Measurements from ENCODE around the gene DDX21. TPM values are rescaled to one million over a fixed set of nuclear protein-coding genes. Genes with fewer than 3 reads are reported as not detected.
"Not testable (repeated sequence)": the region's sequence is repeated elsewhere in the genome, so short reads cannot be mapped to it uniquely, and the experiment has no call there.

The DDX21 gene
- total and polyA plus RNA-seq, 2 experiments from 2014 or later, result 8.3 to 31.3 TPM

DNA sequence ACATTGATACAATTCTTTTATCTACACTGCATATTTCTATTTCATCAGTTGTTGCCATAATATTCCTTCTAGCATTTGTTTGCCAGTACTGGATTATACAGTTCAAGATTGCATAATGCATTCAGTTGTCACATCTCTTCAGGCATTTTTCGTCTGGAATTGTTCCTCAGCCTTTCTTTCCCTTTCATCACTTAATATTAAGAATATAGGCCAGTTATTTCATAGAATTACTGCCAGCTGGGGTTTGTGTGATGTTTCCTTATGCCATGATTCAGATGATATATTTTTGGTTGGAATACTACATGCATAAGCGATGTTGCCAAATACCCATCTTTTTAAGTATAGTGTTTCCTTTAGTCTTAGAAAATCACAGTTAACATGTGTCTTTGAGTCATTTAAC is 53.4 kb downstream of the DDX21 start:
- Histone ChIP-seq H3K27me3 (no peaks in the 10 kb centered on the region), H3K4me3 (no peak overlapping the region), H3K36me3 (peaks cover 38% of the 10 kb centered on the region), H3K4me1 (ENCODE audit: low read depth) (no peaks in the 10 kb centered on the region), H3K9me3 (ENCODE audit: low read depth) (no peaks in the 10 kb centered on the region), H3K27ac (no peak overlapping the region)
- TF ChIP-seq, protein P1, sequence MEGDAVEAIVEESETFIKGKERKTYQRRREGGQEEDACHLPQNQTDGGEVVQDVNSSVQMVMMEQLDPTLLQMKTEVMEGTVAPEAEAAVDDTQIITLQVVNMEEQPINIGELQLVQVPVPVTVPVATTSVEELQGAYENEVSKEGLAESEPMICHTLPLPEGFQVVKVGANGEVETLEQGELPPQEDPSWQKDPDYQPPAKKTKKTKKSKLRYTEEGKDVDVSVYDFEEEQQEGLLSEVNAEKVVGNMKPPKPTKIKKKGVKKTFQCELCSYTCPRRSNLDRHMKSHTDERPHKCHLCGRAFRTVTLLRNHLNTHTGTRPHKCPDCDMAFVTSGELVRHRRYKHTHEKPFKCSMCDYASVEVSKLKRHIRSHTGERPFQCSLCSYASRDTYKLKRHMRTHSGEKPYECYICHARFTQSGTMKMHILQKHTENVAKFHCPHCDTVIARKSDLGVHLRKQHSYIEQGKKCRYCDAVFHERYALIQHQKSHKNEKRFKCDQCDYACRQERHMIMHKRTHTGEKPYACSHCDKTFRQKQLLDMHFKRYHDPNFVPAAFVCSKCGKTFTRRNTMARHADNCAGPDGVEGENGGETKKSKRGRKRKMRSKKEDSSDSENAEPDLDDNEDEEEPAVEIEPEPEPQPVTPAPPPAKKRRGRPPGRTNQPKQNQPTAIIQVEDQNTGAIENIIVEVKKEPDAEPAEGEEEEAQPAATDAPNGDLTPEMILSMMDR (IDR thresholded peaks at IDR 0.05; ENCODE audit: low read depth, low read length), result no peak
- peak in 1 of 2 donors; percentile 76 for DNase-seq (ENCODE audit: low read depth in 1 of 2, low spot score in 1 of 2)

- H3K27ac ChIP-seq, result no peak overlapping the region
Observed at GRCh38 chr10:69010151-69010640, 54.2 kb downstream of the DDX21 start.

DNA sequence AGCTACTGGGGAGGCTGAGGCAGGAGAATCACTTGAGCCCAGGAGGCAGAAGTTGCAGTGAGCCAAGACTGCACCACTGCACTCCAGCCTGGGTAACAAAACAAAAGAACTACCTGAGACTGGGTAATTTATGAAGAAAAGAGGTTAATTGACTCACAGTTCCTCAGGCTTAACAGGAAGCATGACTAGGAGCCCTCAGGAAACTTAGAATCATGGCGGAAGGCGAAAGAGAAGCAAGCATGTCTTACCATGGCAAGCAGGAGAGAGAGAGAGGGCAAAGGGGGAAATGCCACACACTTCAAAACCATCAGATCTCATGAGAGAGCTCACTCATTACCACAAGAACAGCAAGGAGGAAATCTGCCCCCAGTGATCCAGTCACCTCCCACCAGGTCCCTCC is 56.8 kb downstream of the DDX21 start:
- not testable (repeated sequence) for H3K27me3 ChIP-seq; H3K9me3 ChIP-seq (ENCODE audit: low read depth); H3K4me3 ChIP-seq; H3K27ac ChIP-seq; H3K4me1 ChIP-seq (ENCODE audit: low read depth); DNase-seq (ENCODE audit: low read depth in 1 of 2, low spot score in 1 of 2)
- peaks cover 42% of the 10 kb centered on the region for H3K36me3 ChIP-seq

More at GRCh38 chr10:69010151-69010640, 54.2 kb downstream of the DDX21 start:
- peak in 1 of 2 donors; percentile 34 for DNase-seq (ENCODE audit: low read depth in 1 of 2, low spot score in 1 of 2)
- peaks cover 36% of the 10 kb centered on the region for H3K36me3 ChIP-seq
- H3K9me3 ChIP-seq (ENCODE audit: low read depth), result no peaks in the 10 kb centered on the region
- no peaks in the 10 kb centered on the region for H3K4me1 ChIP-seq (ENCODE audit: low read depth)
- TF ChIP-seq, protein P1 (IDR thresholded peaks at IDR 0.05; ENCODE audit: low read depth, low read length), result no peak
- no peaks in the 10 kb centered on the region for H3K27me3 ChIP-seq
- H3K4me3 ChIP-seq, result no peak overlapping the region

DNA sequence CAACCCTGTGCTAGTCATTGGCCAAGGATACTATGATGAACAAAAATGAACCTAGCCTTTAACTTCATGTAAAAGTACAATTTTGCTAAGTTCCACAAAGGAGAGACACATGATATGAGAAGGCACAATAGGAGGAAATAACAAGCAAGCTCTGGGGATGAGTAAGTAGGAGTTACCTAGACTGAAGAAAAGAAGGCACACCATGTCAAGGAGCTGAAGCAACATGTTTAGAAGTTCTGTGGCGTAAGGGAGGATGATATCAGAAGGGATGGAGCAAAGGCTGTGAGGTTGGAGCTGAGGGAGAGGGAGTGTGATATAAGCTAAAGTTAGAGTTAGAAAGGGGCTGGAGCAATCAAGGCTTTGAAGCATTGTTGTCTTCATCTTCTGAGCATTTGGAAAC is 58.2 kb downstream of the DDX21 start:
- Histone ChIP-seq H3K4me3 (no peak overlapping the region), H3K9me3 (ENCODE audit: low read depth) (no peaks in the 10 kb centered on the region), H3K27ac (no peak overlapping the region), H3K4me1 (ENCODE audit: low read depth) (no peaks in the 10 kb centered on the region), H3K36me3 (peaks cover 35% of the 10 kb centered on the region), H3K27me3 (no peaks in the 10 kb centered on the region)
- peak in 1 of 2 donors; percentile 61 for DNase-seq (ENCODE audit: low read depth in 1 of 2, low spot score in 1 of 2)
- TF ChIP-seq, protein P1 (IDR thresholded peaks at IDR 0.05; ENCODE audit: low read depth, low read length), result no peak

DNA sequence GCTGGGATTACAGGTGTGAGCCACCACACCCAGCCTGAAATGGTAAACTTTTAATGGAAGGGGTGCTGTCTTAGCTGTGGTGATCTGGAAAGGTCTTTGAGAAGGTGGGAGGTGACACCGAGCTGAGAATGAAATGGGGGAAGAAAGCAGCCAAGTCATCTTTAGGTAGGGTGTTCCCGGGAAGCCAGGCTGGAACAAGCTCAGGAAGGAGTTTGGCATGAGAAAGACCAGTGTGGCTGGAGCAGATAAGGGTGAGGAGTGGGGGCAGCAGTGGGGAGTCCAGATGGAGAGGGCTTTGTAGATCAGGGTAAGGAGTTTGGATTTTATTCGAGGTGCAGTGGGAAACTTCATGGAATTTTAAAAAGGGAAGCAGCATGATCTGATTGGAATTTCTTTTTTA is 62.6 kb downstream of the DDX21 start:
- H3K4me3 ChIP-seq, result no peak overlapping the region
- TF ChIP-seq, protein P1 (IDR thresholded peaks at IDR 0.05; ENCODE audit: low read depth, low read length), result no peak
- peaks cover 19% of the 10 kb centered on the region for H3K36me3 ChIP-seq
- H3K27ac ChIP-seq, result no peak overlapping the region
- H3K9me3 ChIP-seq (ENCODE audit: low read depth), result no peaks in the 10 kb centered on the region
- H3K27me3 ChIP-seq, result no peaks in the 10 kb centered on the region
- no peak for DNase-seq (ENCODE audit: low read depth in 1 of 2, low spot score in 1 of 2)
- no peaks in the 10 kb centered on the region for H3K4me1 ChIP-seq (ENCODE audit: low read depth)

GRCh38 chr10:69022611-69023010 is 66.6 kb downstream of the DDX21 start:
- no peaks in the 10 kb centered on the region for H3K27me3 ChIP-seq

More at GRCh38 chr10:69022611-69023010, 66.6 kb downstream of the DDX21 start:
- DNase-seq (ENCODE audit: low read depth in 1 of 2, low spot score in 1 of 2), result no peak
- TF ChIP-seq, protein P1 (IDR thresholded peaks at IDR 0.05; ENCODE audit: low read depth, low read length), result no peak
- H3K4me1 ChIP-seq (ENCODE audit: low read depth), result no peaks in the 10 kb centered on the region
- no peak overlapping the region for H3K27ac ChIP-seq
- no peaks in the 10 kb centered on the region for H3K36me3 ChIP-seq
- H3K9me3 ChIP-seq (ENCODE audit: low read depth), result no peaks in the 10 kb centered on the region
- H3K4me3 ChIP-seq, result no peak overlapping the region
